Stimulated activated CD4-positive, alpha-beta T cell treated with anti-CD3 and anti-CD28 coated beads, TNF-alpha, amount 100 ng/mL, for 1 hour (primary cell): ENCODE measurements around the gene LGALS12.

Experiments used
- DNase-seq, 3 donors: peaks; one replicate each; pipeline ENCODE4 v3.0.0-alpha.2; 2020; ENCODE audit warnings: low read depth in 3 of 3, low spot score in 1 of 3

Gene LGALS12

GRCh38 chr11:63505857-63506528, at the start of gene LGALS12:
Gene LGALS12, plus strand, starts transcription at chr11:63506084. Its CDS starts 375 bp downstream, at chr11:63506459.
- DNase-seq = no peak

GRCh38 chr11:63459586-63459985, 46.3 kb upstream of the LGALS12 start:
- DNase-seq = no peak

GRCh38 chr11:63462137-63462536, 43.7 kb upstream of the LGALS12 start:
- DNase-seq = no peak

- no peak for DNase-seq
Observed at GRCh38 chr11:63470311-63470710, 35.6 kb upstream of the LGALS12 start.

GRCh38 chr11:63472372-63472771, 33.5 kb upstream of the LGALS12 start:
- DNase-seq = no peak

- DNase-seq = no peak
Observed at GRCh38 chr11:63476618-63477017, 29.3 kb upstream of the LGALS12 start.

GRCh38 chr11:63478896-63479295, 27.0 kb upstream of the LGALS12 start:
- peak in 2 of 3 donors; percentile 20 to 32 for DNase-seq

- DNase-seq = no peak
Observed at GRCh38 chr11:63480039-63480438, 25.8 kb upstream of the LGALS12 start.

- no peak for DNase-seq
Observed at GRCh38 chr11:63485777-63486176, 20.1 kb upstream of the LGALS12 start.

- no peak for DNase-seq
Observed at GRCh38 chr11:63488789-63489188, 17.1 kb upstream of the LGALS12 start.

- no peak for DNase-seq
Observed at GRCh38 chr11:63489879-63490278, 16.0 kb upstream of the LGALS12 start.

- no peak for DNase-seq
Observed at GRCh38 chr11:63490551-63491239, 15.2 kb upstream of the LGALS12 start, which contains the start of gene PLAAT5. Gene PLAAT5, minus strand, starts transcription at chr11:63491167. Its CDS starts 133 bp downstream, at chr11:63491034.

- DNase-seq = no peak
Observed at GRCh38 chr11:63491240-63491587, 14.7 kb upstream of the LGALS12 start.

- no peak for DNase-seq
Observed at GRCh38 chr11:63491636-63492372, 14.1 kb upstream of the LGALS12 start.

- DNase-seq = no peak
Observed at GRCh38 chr11:63492441-63492840, 13.4 kb upstream of the LGALS12 start.

- no peak for DNase-seq
Observed at GRCh38 chr11:63493127-63493526, 12.8 kb upstream of the LGALS12 start.

- no peak for DNase-seq
Observed at GRCh38 chr11:63494975-63495374, 10.9 kb upstream of the LGALS12 start.

- no peak for DNase-seq
Observed at GRCh38 chr11:63499874-63500273, 6.0 kb upstream of the LGALS12 start.

GRCh38 chr11:63501236-63501635, 4.6 kb upstream of the LGALS12 start:
- no peak for DNase-seq

GRCh38 chr11:63502252-63502820, 3.5 kb upstream of the LGALS12 start:
- DNase-seq = no peak

GRCh38 chr11:63503492-63503891, 2.4 kb upstream of the LGALS12 start:
- DNase-seq = no peak

GRCh38 chr11:63504054-63504453, 1.8 kb upstream of the LGALS12 start:
- DNase-seq = no peak
